Measurements from ENCODE around the gene CEACAM19.

- TF ChIP-seq POLR2AphosphoS5 (IDR thresholded peaks at IDR 0.05) (no peak), CTCF (IDR thresholded peaks at IDR 0.05 in 8 of 11, conservative IDR thresholded peaks at IDR 0.05 in 3 of 11) (no peak), POLR2A (IDR thresholded peaks at IDR 0.05) (no peak)
Measured at GRCh38 chr19:44707794-44708193, 36.5 kb downstream of the CEACAM19 start.

All from spleen (tissue), 7 donors.